ENCODE data around the gene SLC6A19.

DNA sequence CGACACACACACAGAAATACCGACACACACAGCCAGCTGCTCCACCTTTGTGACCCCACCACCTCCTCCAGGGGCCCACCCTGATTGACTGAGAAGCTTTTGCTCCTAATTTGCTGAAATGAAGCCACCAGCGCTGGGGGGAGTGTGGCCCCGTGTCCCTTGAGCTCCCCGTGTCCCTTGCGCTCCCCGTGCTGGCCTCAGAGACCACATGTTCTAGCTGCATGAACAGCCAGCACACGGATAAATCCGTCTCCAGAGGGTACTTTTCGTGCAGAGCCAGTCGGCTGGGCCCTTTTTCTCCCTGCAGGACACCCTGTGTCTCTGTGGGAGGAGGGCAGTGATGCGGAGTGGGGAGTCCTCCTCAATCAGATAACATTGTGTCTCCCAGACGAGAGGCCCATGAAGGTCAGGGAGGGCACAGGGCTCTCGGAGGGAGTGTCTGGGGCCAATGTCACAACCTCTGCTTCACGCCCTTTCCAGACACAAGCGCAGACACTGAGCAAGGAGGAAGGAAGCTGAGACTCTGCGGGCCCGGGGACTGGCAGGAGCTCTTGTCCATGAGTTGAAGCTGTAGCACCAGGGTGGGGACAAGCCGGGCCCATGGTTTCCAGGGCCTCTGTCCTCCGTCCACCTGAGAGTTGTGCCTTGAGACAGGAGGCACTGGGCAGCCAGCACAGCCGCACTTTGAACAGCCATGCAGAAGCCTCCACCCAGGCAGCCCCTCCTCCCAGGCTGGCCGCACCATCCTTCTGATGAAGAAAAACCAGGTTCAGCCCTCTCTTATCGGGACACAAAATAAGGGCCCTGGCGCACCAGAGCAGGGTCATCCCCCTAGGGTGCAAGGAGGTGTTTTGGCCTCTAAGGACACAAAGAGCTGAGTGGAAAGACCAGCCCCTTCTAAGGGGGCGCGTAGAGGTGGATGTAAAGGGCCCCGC, 36.4 kb upstream of the SLC6A19 start:
- TF ChIP-seq, protein P1, sequence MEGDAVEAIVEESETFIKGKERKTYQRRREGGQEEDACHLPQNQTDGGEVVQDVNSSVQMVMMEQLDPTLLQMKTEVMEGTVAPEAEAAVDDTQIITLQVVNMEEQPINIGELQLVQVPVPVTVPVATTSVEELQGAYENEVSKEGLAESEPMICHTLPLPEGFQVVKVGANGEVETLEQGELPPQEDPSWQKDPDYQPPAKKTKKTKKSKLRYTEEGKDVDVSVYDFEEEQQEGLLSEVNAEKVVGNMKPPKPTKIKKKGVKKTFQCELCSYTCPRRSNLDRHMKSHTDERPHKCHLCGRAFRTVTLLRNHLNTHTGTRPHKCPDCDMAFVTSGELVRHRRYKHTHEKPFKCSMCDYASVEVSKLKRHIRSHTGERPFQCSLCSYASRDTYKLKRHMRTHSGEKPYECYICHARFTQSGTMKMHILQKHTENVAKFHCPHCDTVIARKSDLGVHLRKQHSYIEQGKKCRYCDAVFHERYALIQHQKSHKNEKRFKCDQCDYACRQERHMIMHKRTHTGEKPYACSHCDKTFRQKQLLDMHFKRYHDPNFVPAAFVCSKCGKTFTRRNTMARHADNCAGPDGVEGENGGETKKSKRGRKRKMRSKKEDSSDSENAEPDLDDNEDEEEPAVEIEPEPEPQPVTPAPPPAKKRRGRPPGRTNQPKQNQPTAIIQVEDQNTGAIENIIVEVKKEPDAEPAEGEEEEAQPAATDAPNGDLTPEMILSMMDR (IDR thresholded peaks at IDR 0.05): no peak
- TF ChIP-seq POLR2AphosphoS5 (IDR thresholded peaks at IDR 0.05): no peak

Data from prostate gland (tissue), 2 donors.